ENCODE data around the gene SERPINF2.
A peak's percentile ranks its signal among the peaks of the same experiment; 100 is the strongest.
"Not testable (repeated sequence)": the region's sequence is repeated elsewhere in the genome, so short reads cannot be mapped to it uniquely, and the experiment has no call there.

SERPINF2 gene

DNA sequence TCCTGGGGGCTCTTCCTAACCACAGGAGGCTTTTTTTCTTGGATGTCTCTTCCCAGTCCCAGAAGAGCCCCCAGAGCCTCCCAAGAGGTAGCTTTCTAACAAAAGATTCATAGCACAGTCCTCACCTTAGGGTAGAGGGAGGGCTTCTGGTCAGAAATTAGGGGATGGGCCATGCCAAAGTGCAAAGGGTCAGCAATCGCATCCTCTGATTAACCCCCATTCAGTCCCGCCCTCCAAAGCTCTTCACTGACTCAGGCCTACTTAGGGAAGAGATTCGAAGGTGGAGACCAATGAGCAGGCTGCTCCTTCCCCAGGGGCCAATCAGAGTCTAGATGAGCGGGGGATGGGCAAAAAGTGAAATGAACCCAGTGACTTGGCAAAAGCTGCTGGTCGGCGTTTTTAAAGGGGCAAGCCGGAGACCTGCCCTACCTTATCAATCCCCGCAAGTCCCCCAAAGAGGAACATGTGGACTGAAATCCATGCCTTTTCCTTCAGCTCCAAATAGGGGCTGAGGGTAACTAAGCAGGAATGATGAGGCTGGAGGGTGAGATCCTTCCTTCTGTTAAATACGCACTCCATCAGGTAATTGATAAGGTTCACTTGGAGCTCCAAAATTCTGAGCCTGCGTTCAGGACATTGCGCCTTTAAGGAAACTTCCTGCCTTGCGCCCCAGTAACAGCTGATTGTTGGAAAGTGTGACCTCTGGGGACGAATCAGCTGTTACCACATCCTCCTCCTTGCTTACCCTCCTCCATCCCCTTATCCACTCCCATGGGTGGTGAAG is 25.6 kb upstream of the SERPINF2 start:
- peak; percentile 60 for DNase-seq

DNA sequence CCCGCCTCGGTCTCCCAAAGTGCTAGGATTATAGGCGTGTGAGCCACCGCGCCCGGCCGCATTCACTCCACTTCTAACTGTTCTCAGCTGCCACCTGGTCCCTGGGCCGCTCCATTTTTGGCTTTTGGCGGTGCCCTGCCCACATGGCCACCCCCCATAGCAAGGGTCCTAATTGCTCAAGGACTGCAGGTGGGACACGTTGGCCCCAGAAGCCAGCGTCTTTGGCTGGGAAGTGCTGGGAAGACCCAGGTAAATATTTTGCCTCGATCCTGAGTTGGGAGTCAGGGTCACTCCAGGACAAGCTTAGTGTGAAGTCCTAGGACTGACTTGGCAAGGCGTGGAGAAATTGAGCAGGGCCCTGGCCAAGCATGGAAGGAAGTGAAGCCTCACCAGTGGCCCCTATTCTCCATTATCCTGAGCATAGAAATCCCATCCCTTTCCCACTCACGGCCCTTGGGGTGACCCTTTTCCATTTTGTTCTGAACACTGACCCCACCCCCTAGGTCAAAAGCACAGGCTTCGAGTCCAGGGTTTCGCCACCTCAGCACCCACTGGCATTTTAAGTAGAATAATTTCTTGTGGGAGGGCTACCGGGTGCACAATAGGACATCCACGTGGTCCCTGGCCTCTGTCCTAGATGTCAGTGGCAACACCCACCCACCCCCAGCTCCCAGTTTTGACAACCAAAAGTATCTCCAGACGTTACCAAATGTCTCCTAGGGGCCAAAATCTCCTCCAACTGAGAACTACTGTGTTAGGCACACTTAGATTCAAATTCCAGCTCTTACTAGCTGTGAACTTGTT is 24.1 kb upstream of the SERPINF2 start:
- DNase-seq = no peak

DNA sequence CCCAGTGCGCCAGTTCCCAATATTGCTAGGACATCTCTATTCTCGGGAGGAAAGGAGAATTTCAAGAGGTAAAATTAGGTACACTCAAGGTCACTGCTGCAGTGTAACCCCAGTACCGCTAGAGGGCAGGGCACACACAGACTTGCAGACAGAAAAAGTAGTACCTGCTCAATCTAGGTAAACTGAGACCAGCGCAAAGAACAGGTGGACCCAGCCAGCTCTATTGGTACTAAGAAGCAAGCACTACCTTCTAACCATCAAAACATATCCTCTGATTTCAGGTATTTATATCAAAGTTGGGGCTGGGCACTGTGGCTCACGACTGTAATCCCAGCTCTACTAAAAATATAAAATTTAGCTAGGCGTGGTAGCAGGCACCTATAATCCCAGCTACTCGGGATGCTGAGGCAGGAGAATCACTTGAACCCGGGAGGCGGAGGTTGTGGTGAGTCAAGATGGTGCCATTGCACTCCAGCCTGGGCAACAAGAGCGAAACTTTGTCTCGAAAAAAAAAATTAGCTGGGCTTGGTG is 21.8 kb upstream of the SERPINF2 start:
- peak; percentile 58 for DNase-seq

DNA sequence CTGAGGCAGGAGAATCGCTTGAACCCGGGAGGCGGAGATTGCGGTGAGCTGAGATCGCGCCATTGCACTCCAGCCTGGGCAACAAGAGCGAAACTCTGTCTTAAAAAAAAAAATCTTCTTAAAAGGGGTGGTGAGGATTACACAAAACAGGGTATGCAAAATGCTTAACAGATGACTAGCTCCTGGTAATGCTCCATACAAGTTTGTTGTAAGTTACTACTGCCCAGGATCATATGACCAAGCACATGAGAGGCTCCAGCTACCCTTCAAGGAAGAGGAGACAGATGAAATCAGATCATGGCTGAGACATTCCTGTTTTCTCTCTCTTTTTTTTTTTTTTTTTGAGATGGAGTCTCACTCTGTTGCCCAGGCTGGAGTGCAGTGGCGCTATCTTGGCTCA is 20.6 kb upstream of the SERPINF2 start:
- DNase-seq = not testable (repeated sequence)

DNA sequence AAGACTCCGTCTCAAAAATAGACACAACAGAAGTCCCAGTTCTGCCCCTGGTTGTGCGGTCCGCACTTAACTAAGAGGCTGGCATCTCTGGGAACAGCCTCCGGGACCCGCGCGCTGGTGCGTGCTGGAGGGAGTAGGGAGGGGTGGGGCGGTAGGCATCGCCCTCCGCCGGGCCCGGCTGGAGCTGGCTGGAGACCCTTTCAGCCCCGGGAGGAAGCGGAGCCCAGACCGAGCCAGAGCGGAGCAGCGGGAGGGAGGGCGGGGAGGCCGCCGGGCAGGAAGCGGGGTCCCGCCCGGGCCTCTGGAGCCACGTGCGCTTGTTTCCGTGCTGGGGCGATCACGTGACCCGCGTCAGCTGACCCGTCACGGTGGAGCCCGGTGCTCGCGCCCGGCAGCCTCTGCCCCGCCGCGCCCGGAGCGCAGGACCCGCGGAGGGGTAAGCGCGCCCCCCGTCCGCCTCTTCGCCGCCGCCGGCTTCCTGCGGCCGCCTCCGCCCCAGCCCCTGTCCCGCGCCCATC is 18.3 kb upstream of the SERPINF2 start, which contains the start of gene WDR81:
WDR81 (plus strand) TSS at position 354 of the 518 bp plus-strand sequence. CDS start 256 bp downstream, outside the sequence.
- DNase-seq = peak; percentile 85

DNA sequence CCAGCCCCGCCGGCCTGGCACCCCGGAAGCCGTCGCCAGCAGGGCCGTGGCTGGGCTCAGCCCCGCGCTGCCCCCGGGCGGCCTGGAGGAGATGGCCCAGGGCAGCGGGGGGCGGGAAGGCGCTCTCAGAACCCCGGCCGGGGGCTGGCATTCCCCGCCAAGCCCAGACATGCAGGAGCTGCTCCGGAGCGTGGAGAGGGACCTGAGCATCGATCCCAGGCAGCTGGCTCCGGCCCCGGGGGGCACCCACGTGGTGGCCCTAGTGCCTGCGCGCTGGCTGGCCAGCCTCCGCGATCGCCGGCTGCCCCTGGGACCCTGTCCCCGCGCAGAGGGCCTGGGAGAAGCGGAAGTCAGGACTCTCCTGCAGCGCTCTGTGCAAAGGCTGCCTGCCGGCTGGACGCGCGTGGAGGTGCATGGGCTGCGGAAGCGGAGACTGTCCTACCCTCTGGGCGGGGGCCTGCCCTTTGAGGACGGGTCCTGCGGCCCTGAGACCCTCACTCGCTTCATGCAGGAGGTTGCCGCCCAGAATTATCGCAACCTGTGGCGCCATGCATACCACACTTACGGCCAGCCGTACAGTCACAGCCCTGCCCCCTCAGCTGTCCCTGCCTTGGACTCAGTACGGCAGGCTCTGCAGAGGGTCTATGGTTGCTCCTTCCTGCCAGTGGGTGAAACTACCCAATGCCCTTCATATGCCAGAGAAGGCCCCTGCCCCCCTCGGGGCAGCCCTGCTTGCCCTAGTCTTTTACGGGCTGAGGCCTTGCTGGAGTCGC is 17.6 kb upstream of the SERPINF2 start:
- no peak for DNase-seq

DNA sequence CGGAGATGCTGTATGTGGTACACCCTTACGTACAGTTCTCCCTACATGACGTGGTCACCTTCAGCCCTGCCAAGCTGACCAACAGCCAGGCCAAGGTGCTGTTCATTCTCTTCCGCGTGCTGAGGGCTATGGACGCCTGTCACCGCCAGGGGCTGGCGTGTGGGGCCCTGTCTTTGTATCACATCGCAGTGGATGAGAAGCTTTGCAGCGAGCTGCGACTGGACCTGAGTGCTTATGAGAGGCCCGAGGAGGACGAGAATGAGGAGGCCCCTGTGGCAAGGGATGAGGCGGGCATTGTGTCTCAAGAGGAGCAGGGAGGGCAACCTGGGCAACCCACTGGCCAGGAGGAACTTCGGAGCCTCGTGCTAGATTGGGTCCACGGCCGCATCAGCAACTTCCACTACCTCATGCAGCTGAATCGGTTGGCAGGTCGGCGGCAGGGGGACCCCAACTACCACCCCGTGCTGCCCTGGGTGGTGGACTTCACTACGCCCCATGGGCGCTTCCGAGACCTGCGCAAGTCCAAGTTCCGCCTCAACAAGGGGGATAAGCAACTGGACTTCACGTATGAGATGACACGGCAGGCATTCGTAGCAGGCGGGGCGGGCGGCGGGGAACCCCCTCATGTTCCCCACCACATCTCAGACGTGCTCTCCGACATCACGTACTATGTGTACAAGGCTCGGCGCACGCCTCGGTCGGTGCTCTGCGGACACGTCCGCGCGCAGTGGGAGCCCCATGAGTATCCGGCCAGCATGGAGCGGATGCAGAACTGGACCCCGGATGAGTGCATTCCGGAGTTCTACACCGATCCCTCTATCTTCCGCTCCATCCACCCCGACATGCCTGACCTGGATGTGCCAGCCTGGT is 16.8 kb upstream of the SERPINF2 start:
- DNase-seq = no peak

DNA sequence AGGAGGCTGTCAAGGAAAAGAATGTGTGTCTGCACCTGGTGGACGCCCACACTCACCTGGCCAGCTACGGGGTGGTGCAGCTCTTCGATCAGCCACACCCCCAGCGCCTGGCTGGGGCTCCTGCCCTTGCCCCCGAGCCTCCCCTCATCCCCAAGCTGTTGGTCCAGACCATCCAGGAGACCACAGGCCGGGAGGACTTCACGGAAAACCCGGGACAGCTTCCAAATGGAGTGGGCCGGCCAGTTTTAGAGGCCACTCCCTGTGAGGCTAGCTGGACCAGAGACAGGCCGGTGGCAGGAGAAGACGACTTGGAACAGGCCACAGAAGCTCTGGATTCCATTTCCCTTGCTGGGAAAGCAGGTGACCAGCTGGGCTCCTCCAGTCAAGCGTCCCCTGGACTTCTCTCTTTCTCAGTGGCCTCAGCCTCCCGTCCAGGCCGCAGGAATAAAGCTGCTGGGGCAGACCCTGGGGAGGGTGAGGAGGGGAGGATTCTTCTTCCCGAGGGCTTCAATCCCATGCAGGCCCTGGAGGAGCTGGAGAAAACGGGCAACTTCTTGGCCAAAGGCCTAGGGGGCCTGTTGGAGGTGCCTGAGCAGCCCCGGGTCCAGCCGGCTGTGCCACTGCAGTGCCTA is 15.9 kb upstream of the SERPINF2 start:
- no peak for DNase-seq

DNA sequence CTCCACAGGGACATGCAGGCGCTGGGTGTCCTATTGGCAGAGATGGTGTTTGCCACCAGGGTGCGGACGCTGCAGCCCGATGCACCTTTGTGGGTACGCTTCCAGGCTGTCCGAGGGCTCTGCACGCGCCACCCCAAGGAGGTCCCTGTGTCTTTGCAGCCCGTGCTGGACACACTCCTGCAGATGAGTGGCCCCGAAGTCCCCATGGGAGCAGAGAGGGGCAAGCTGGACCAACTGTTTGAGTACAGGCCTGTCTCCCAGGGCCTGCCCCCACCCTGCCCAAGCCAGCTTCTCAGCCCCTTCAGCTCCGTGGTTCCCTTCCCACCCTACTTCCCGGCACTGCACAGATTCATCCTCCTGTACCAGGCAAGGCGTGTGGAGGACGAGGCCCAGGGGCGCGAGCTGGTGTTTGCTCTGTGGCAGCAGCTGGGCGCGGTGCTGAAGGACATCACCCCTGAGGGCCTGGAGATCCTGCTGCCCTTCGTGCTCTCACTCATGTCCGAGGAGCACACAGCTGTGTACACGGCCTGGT is 15.3 kb upstream of the SERPINF2 start:
- no peak for DNase-seq

DNA sequence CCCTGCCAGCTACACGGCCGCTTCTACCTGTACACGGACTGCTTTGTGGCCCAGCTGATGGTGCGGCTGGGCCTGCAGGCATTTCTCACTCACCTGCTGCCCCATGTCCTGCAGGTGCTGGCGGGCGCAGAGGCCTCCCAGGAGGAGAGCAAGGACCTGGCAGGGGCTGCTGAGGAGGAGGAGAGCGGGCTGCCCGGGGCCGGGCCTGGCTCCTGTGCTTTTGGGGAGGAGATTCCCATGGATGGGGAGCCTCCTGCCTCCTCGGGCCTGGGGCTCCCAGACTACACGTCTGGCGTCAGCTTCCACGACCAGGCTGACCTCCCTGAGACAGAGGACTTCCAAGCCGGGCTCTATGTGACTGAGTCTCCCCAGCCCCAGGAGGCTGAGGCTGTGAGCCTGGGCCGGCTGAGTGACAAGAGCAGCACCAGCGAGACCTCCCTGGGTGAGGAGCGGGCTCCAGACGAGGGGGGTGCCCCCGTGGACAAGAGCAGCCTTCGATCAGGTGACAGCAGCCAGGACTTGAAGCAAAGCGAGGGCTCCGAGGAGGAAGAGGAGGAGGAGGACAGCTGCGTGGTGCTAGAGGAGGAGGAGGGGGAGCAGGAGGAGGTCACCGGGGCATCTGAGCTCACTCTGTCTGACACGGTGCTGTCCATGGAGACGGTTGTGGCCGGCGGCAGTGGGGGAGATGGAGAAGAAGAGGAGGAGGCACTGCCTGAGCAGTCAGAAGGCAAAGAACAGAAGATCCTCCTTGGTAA is 14.6 kb upstream of the SERPINF2 start:
- no peak for DNase-seq

DNA sequence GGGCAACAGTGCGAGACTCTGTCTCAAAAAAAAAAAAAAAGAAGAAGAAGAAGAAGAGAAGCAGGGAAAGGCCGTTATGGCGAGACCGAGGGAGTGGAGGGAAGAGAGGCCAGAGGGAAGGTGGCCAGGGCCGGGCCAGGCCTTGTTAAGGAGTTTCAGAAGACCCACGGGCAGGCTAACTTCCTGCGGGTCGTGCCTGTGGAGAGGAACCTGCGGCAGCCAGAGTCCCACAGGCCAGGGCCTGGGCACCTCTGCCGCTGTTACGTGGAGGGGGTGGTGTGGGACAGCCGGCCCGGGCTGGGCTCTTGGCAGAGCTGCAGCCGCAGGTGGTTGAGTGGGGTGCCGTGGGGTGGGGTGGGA is 12.7 kb upstream of the SERPINF2 start:
- DNase-seq = no peak

DNA sequence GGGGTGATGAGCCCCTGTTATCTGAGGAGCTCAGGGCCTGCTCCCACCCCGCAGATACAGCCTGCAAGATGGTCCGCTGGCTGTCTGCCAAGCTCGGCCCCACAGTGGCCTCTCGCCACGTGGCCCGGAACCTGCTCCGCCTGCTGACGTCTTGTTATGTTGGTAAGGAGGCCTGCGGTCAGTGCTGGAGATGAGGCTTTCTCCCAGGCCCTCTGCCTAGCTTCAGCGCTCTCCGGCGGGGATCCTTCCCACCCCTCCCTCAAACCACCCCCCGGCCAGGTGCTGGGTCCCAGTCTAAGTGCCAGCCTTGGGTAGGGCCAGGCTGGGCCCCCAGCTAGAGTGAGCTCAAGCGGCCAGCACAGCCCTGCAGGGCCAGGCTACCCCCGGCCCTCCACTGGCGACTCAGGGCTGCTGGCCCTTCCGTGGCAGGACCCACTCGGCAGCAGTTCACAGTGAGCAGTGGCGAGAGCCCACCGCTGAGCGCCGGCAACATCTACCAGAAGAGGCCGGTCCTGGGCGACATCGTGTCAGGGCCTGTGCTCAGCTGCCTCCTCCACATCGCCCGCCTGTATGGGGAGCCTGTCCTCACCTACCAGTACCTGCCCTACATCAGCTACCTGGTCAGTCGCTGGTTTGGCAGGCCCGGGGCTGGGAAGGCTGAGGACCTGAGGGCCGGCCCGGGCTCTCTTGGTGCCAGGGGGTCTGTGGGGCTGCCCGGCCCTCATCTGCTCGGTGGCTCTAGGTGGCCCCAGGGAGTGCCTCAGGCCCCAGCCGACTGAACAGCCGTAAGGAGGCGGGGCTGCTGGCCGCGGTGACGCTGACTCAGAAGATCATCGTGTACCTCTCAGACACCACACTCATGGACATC is 12.1 kb upstream of the SERPINF2 start:
- no peak for DNase-seq

DNA sequence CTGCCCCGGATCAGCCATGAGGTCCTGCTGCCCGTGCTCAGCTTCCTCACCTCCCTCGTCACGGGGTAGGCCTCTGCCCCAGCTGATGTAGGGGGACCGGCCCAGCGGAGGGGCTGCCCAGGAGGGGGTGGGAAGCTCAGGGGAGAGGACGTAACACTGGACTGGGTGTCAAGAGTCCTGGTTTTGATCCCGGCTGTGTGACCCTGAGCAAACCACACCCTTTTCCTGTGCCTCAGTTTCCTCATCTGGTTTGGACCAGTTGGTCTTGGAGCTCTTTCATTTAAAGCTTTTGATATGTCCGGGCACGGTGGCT is 11.5 kb upstream of the SERPINF2 start:
- DNase-seq = no peak

DNA sequence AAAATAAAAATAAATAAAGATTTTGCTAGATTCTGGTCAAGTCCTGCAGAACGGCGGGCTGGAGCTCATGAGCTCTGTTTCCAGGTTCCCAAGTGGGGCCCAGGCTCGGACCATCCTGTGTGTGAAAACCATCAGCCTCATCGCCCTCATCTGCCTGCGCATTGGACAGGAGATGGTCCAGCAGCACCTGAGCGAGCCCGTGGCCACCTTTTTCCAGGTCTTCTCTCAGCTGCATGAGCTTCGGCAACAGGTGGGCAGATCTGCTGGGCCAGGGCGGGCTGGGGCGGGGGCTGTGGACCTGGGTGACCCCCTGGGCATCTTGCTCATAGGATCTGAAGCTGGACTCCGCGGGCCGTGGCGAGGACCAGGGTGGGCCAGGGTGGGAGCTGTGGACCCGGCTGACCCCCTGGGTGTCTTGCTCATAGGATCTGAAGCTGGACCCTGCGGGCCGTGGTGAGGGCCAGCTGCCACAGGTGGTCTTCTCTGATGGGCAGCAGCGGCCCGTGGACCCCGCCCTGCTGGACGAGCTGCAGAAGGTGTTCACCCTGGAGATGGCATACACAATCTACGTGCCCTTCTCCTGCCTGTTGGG is 10.3 kb upstream of the SERPINF2 start:
- DNase-seq = no peak

DNA sequence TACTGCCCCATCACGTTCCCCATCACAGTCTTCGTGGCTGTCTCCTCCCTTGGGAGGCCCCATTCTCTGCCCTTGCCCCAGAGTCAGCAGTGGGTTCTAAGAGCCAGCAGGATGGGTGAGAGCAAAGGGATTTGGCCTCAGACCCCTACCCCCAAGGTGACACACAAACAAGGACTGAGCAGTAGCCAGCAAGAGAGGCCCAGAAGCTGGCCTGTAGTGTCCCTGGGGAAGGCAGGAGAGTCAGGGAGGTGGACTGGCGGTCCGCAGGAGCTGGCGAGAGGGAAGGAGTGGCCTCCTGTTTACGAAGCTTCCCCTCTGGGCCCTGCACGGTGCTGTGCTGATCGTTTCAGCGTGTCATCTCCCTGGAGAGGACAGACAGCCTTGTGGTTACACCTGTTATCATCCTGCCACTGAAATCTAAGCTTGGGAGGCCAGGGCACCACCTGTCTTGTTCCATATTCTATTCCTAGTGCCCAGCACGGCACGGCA is 9.8 kb upstream of the SERPINF2 start:
- no peak for DNase-seq

DNA sequence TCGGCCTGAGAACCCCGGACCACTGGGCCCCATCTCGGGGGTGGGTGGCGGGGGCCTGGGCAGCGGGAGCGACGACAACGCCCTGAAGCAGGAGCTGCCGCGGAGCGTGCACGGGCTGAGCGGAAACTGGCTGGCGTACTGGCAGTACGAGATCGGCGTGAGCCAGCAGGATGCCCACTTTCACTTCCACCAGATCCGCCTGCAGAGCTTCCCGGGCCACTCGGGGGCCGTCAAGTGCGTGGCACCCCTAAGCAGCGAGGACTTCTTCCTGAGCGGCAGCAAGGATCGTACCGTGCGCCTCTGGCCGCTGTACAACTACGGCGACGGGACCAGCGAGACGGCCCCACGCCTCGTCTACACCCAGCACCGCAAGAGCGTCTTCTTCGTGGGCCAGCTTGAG is 8.9 kb upstream of the SERPINF2 start:
- no peak for DNase-seq

DNA sequence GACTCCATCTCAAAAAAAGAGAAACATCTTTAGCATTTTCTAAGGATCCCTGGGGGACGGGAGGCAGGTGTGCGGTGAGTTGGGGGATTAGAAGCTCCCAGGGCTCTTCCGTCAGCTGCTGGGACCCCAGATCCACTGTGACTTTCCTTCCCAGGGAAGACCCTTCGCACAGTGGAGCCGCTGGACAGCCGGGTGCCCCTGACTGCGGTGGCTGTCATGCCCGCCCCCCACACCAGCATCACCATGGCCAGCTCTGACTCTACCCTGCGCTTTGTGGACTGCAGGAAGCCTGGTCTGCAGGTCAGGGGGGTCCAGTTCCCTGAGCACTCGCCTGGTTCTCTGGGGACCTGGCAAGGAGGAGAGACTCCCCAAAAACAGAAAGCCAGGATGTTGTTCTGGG is 7.3 kb upstream of the SERPINF2 start:
- no peak for DNase-seq

DNA sequence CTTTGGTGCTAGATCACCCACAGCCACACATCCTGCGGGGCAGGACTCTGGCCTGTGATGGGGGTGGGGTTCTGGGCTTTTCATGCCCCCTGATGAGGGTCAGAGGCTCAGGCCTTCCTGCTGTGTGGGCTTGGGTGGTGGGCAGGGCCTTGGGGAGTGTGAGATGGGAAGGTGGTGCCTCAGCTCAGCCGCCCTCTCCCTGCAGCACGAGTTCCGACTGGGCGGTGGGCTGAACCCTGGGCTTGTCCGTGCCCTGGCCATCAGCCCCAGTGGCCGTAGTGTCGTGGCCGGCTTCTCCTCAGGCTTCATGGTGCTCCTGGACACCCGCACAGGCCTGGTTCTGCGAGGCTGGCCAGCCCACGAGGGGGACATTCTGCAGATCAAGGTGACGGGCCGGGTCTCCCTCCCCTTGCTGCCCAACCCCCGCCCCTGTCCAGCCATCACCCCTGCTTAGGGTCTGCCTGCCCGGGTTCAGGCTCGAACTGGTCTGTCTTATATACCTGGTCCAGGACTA is 6.8 kb upstream of the SERPINF2 start:
- DNase-seq = no peak

Measured in T-helper 9 cell (primary cell).